ENCODE results near the gene NARF.
A peak's percentile ranks its signal among the peaks of the same experiment; 100 is the strongest.
"Not testable (repeated sequence)": the region's sequence is repeated elsewhere in the genome, so short reads cannot be mapped to it uniquely, and the experiment has no call there.

The NARF gene

GRCh38 chr17:82458179-82458884 is at the start of gene NARF:
NARF (plus strand) TSS chr17:82458741; CDS start chr17:82458804, 63 bp downstream.
- peak; percentile 97 for DNase-seq

GRCh38 chr17:82408938-82409318 is 49.6 kb upstream of the NARF start:
- no peak for DNase-seq

- DNase-seq, result no peak
Observed at GRCh38 chr17:82410014-82410716, 48.4 kb upstream of the NARF start.

- no peak for DNase-seq
Observed at GRCh38 chr17:82411396-82412053, 47.0 kb upstream of the NARF start.

GRCh38 chr17:82412081-82412480 is 46.5 kb upstream of the NARF start:
- DNase-seq, result not testable (repeated sequence)

GRCh38 chr17:82412535-82413520 is 45.7 kb upstream of the NARF start:
- no peak for DNase-seq

GRCh38 chr17:82414548-82415281 is 43.8 kb upstream of the NARF start:
- no peak for DNase-seq

- no peak for DNase-seq
Observed at GRCh38 chr17:82415336-82415735, 43.2 kb upstream of the NARF start.

GRCh38 chr17:82415786-82416185 is 42.8 kb upstream of the NARF start:
- no peak for DNase-seq

- DNase-seq, result no peak
Observed at GRCh38 chr17:82416264-82416663, 42.3 kb upstream of the NARF start.

- DNase-seq, result no peak
Observed at GRCh38 chr17:82416771-82417170, 41.8 kb upstream of the NARF start.

- DNase-seq, result peak; percentile 53
Observed at GRCh38 chr17:82418001-82418986, 40.2 kb upstream of the NARF start, which contains the start of the genes HEXD and OGFOD3. HEXD (plus strand) TSS chr17:82418347; CDS start chr17:82419800, 1,453 bp downstream. OGFOD3 (minus strand) TSS chr17:82418586; CDS start chr17:82418485, 101 bp downstream.

- no peak for DNase-seq
Observed at GRCh38 chr17:82419540-82419939, 39.0 kb upstream of the NARF start.

- peak; percentile 17 for DNase-seq
Observed at GRCh38 chr17:82424001-82424862, 34.3 kb upstream of the NARF start.

GRCh38 chr17:82424863-82425159 is 33.7 kb upstream of the NARF start:
- no peak for DNase-seq

GRCh38 chr17:82428546-82428945 is 30.0 kb upstream of the NARF start:
- DNase-seq, result no peak

- DNase-seq, result no peak
Observed at GRCh38 chr17:82429824-82430223, 28.7 kb upstream of the NARF start.

GRCh38 chr17:82432017-82432416 is 26.5 kb upstream of the NARF start:
- peak; percentile 10 for DNase-seq

GRCh38 chr17:82433560-82434215 is 24.9 kb upstream of the NARF start:
- DNase-seq, result no peak

Data from DMS 273 treated with DMSO at 0.1 percent for 48 hours (cell line).